ENCODE measurements around the gene C1S.
"Not testable (repeated sequence)": the region's sequence is repeated elsewhere in the genome, so short reads cannot be mapped to it uniquely, and the experiment has no call there.

Gene C1S

GRCh38 chr12:7047306-7047705 is 13.2 kb upstream of the C1S start:
- DNase-seq, result peak; percentile 63

DNA sequence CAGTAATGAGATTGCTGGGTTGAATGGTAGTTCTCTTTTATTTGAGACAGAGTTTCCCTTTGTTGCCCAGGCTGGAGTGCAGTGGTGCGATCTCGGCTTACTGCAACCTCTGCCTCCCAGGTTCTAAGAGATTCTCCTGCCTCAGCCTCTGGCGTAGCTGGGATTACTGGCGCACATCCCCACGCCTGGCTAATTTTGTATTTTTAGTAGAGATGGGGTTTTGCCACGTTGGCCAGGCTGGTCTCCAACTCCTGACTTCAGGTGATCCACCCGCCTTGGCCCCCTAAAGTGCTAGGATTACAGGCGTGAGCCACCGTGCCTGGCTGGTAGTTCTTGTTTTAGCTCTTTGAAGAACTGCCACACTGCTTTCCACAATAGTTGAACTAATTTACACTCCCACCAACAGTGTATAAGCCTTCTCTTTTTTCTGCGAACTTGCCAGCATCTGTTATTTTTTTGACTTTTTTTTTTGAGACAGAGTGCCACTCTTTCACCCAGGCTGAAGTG is 11.0 kb upstream of the C1S start:
- DNase-seq, result not testable (repeated sequence)

DNA sequence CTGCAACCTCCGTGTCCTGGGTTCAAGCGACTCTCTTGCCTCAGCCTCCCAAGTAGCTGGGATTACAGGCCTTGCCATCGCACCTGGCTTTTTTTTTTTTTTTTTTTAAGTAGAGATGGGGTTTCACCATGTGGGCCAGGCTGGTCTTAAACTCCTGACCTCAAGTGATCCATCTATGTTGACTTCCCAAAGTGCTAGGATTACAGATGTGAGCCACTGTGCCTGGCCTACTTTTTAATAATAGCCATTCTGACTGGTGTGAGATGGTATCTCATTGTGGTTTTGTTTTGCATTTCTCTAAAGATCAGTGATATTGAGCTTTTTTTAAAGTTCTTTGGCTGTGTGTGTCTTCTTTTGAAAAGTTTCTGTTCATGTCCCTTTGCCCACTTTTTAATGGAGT is 10.5 kb upstream of the C1S start:
- not testable (repeated sequence) for DNase-seq

- no peak for DNase-seq
Measured at GRCh38 chr12:7054925-7055324, 5.6 kb upstream of the C1S start.

DNA sequence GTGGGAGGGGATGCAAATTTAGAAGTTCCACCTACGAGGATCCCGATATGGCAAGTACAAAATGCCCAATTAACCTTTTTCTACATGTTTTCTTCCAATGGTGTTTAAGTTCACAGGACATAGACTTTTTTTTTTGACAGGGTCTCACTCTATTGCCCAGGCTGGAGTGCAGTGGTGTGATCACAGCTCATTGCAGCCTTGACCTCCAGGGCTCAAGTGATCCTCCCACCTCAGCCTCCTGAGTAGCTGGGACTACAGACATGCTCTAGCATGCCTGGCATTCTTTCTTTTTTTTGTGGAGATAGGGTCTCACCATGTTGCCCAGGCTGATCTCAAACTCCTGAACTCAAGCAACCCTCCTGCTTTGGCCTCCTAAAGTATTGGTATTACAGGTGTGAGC is 4.8 kb upstream of the C1S start:
- DNase-seq, result not testable (repeated sequence)

DNA sequence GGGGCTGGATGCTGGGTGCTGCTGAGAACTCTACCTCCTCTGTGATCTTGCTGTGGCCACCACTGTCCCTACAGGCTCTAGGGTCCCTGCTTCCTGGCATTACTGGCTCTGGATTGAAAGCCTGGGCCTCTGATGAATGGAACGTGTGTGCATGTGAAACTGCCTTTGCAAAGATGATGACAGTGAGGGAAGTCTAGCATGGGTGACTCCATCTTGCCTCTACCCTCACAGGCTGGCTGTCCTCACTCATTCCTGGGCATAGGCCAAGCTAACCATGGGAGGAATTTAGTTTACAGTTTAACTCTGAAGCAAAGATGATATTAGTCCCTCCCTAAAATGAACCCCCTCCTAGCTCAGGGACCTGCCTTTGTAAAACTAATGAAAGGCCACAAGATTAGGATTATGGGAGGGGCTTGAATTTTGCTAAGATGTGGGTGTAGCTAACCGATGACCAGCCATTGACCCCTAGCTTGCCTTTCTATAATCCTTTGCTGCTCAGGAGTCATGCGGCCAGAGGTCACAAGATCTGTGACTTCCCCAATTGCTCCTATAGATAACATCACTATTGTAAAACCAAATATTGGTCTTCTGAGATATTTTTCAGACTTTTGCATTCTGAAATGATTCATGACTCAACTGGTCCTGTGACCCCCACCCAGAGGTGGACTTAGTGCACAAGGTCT is 2.2 kb upstream of the C1S start:
- no peak for DNase-seq

DNA sequence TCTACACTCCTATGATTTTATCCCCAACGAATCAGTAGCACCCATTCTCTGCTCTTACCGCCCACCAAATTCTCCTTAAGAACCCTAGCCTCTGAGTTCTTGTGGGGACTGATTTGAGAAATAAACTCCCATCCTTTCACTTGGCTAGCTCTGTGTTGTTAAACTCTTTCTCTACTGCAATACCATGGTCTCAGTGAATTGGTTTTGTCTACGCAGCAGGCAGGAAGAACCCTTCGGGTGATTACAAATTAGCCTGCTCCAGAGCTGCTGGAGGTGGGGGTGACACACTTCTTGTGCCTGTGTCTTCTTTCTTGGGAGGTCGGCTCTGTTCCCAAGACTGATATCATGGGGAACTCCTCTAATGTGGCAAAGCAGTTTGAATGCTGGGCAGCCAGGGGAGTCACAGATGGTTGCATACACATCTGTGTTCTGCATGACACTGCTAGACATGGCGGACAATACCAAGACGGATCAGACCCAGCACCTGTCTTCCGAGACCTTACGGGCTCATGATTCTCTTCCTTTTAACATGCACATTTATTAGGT is 1.6 kb upstream of the C1S start:
- DNase-seq, result no peak

- no peak for DNase-seq
Measured at GRCh38 chr12:7059780-7060179, 738 bp upstream of the C1S start.

- no peak for DNase-seq
Measured at GRCh38 chr12:7061138-7061537, 620 bp downstream of the C1S start.

GRCh38 chr12:7061596-7061995 is 1.1 kb downstream of the C1S start:
- DNase-seq, result no peak

- no peak for DNase-seq
Measured at GRCh38 chr12:7064516-7064915, 4.0 kb downstream of the C1S start.

GRCh38 chr12:7065073-7065623 is 4.6 kb downstream of the C1S start:
- DNase-seq, result no peak

DNA sequence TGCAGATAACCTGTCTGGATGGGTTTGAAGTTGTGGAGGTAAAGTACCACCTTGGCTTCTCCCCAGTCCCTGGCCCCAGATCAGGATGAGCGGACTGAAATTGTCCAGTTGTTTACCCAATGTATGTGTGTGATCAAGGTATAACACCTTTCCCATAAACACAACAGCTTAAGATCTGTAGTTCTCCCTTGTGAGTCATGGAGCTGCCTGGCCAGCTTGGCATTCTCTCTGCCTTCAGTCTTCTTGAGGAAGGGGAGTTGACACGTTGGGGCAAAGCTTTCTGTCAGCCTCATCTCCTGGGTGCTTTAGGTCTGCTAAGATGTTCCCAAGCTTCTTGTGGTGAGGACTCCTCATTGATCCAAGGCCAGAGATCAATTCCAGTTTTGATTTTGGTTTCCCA is 6.1 kb downstream of the C1S start:
- no peak for DNase-seq

- no peak for DNase-seq
Measured at GRCh38 chr12:7067096-7067495, 6.6 kb downstream of the C1S start.

DNA sequence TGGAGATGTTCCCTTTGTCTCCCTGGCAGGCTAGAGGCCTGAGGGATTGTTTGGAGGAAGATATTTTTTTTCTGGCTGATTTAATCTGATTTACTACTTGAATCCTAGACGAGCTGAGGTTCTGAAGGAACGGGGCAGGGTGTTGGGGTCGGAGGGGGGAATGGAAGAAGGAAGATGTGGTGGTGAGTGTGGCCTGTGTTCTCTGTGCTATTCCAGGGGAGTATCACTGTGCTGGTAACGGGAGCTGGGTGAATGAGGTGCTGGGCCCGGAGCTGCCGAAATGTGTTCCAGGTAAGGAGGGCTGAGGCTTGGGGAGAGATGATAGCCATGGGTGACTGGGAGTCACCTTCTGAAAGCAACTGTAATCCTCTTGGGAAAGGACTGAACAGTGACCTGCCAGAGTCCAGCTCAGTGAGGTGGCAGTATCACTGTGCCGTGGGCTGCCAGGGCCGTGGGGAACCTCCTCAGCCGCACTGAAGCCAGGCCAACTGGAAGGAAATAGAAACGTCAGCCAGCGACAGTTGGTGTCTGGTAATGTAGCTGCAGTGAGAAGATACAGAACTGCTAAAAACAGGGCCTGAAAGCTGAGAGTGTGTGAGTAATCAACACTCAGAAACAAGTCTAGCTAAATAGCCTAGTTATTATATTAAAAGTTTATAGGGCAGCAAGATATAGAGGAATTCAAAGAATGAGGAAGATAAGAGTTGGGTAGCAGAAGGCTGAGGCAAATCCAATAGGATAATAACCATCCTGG is 7.9 kb downstream of the C1S start:
- DNase-seq, result peak; percentile 68

- DNase-seq, result no peak
Measured at GRCh38 chr12:7068994-7069346, 8.5 kb downstream of the C1S start.

- no peak for DNase-seq
Measured at GRCh38 chr12:7069386-7069785, 8.9 kb downstream of the C1S start.

DNA sequence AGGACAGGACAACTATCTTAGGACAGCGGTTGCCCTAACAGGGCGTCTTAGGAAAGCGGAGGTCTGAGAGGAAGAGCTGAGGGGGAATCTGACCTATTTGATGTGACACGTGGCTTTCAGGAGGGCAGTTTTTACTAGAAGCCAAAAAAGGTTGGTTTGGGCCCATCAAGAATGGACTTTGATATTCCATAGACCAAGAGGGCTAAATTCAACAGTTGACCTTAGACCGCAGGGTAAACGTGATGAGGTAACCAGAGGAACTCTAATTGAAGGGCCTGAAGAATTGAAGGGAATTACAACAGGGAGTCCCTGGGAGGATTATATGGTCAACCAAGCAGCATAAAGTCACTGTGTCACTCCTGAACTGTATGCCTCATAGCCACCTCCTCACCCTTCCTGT is 11.5 kb downstream of the C1S start:
- no peak for DNase-seq

DNA sequence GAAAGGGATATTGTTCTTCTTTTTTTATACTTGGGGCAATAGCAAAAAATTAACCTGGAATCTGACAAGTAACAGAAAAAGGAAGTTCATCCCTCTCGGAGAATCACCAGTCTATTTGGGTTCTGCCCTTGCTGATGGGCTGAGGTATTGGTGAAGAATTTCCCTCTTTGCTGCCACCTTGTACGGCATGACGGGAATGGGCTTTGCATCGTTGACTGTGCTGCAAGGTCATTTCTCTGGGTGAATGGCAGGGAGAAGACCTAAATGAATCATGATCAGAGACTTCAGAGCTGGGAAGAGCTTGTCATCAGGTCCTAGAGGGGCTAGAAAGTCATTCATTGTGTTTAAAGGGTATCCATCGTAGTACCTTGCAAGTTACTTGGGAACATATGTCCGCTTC is 12.0 kb downstream of the C1S start:
- DNase-seq, result no peak

- DNase-seq, result peak; percentile 21
Measured at GRCh38 chr12:7073946-7074345, 13.4 kb downstream of the C1S start.

DNA sequence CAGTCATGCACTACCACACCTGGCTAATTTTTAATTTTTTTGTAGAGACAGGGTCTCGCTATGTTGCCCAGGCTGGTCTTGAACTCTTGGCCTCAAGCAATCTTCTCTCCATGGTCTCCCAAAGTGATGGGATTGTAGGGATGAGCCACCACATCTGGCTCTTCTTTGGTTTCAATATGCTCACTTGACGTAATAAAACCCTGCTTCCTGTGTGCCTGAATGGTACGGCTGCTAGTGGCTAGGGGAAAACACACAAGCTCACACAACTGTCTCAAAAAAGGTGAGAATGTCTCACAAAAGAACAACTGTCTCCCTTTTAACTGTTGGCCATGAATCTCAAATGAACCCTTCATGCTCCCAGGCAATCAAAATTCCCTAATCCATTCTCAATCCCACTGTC is 15.0 kb downstream of the C1S start:
- no peak for DNase-seq

- DNase-seq, result no peak
Measured at GRCh38 chr12:7075939-7076338, 15.4 kb downstream of the C1S start.

GRCh38 chr12:7076493-7076892 is 16.0 kb downstream of the C1S start:
- DNase-seq, result no peak

- no peak for DNase-seq
Measured at GRCh38 chr12:7078163-7078562, 17.6 kb downstream of the C1S start.

Data from GDM1 (cell line).